CD4-positive, alpha-beta T cell treated with Interleukin-4 for 1 hour (primary cell): ENCODE results near the gene CMTM4.
A peak's percentile ranks its signal among the peaks of the same experiment; 100 is the strongest.
"Not testable (repeated sequence)": the region's sequence is repeated elsewhere in the genome, so short reads cannot be mapped to it uniquely, and the experiment has no call there.

ENCODE experiments used
- DNase-seq, 2 donors: peaks; one replicate each; pipeline ENCODE4 v3.0.0-alpha.2; 2020 to 2022

The CMTM4 gene

GRCh38 chr16:66703406-66704215 is 7.1 kb upstream of the CMTM4 start:
- DNase-seq, result no peak

GRCh38 chr16:66701516-66701915 is 5.0 kb upstream of the CMTM4 start:
- DNase-seq, result no peak

GRCh38 chr16:66701026-66701425 is 4.5 kb upstream of the CMTM4 start:
- no peak for DNase-seq

DNA sequence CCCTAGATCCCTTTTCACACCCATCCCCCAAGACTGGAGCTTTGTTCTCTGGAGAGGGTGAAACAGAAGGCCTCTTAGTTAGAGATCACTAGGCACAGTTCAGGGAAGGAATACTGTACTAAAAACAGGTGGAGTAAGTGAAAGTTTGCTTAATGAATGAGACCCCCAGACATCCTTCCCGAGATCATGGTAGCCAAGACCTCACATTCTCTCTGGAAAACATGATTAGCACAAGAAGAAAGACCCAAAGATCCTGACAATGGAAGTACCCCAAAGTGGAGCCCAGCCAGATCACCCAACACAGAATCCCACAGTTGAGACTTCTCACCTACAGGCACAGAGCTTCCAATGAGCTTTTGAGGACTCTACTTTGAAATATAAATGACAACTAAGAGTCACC is 3.4 kb upstream of the CMTM4 start:
- DNase-seq, result no peak

DNA sequence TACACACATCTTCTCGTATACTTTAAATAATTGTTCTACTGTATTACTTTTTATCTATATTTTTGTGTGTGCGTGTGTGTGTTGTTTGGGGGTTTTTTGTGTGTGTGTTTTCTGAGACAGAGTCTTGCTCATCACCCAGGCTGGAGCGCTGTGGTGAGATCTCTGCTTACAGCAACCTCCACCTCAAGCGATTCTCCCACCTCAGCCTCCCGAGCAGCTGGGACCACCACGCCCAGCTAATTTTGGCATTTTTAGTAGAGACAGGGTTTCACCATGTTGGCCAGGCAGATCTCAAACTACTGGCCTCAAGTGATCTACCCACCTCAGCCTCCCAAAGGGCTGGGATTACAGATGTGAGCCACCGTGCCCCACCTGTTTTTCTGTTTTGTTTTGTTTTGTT is 1.5 kb upstream of the CMTM4 start:
- DNase-seq, result no peak

GRCh38 chr16:66695935-66696668 is 441 bp downstream of the CMTM4 start:
- DNase-seq, result no peak

GRCh38 chr16:66695471-66695934 is 1.0 kb downstream of the CMTM4 start:
- peak in 1 of 2 donors; percentile 4 for DNase-seq

DNA sequence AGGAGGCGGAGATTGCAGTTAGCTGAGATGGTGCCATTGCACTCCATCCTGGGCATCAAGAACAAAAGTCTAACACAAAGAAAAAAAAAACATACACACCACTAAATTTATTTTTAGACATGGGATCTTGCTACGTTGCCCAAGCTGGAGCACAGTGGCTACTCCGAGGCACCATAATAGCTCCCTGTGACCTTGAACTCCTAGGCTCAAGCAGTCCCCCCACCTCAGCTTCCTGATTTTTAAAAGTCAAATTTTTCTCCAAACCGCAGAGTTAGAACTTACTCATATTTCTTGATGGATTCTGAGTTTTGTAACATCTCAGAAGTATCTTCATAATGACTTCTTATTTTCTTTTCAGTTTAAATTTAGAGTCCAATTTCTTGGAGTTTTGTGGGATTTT is 3.4 kb downstream of the CMTM4 start:
- DNase-seq, result no peak

GRCh38 chr16:66692341-66692740 is 4.2 kb downstream of the CMTM4 start:
- DNase-seq, result no peak

DNA sequence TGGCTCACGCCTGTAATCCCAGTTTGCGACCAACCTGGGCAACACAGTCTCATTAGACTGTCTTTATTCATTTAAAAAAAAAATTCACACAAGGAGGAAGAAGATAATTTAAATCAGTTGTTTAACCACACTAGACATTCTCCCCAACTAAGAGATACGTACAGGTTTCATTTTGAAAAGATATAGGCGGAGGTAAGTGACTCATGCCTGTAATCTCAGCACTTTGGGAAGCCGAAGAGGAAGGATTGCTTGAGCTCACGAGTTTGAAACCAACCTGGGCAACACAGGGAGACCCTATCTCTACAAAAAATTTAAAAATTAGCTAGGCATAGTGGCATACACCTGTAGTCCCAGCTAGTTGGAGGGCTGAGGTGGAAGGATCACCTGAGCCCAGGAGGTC is 5.3 kb downstream of the CMTM4 start:
- no peak for DNase-seq

DNA sequence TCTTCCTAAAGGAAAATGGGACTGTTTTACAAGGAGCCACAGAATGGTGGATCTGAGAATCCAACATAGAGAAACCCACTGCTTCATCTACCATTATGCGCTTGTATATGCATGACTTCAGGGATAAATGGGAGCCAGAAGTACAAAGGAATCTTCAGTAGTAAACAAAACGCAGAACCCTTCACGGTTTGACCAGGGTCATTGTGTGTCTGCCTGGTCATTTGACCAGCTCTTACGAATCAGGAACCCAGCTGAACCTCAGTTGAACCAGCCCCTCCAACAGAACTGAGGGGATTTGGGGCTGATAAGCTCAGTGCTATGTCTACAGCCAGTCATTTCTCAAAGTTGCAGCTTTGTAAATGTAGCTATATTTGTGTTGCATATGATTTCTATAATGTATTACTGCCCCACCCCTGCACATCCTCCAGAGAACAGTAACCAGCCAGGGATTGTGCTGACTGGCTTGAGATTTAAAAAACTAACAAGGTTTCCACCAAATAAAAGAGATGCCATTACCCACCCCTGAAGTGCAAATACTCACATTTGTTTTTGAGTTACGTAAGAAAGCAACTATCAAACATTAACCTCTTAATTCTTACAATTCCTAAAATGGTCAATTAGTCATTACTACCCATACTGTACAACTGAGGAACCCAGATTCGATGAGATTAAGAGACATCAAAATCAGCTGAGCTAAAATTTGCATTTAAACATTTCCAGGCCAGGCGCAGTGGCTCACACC is 6.3 kb downstream of the CMTM4 start:
- no peak for DNase-seq

DNA sequence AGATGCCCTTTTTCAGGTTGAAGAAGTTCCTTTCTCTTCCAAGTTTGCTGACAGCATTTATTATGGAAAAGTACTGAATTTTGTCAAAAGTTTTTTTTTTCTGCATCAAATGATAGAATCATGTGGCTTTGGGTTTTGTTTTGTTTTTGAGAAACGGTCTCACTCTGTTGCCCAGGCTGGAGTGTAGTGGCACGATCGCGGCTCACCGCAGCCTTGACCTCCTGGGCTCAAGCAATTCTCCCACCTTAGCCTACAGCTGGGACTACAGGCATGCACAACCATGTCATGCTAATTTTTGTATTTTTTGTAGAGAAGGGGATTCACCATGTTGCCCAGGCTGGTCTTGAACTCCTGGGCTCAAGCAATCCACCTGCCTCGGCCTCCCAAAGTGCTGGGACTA is 7.3 kb downstream of the CMTM4 start:
- DNase-seq, result no peak

DNA sequence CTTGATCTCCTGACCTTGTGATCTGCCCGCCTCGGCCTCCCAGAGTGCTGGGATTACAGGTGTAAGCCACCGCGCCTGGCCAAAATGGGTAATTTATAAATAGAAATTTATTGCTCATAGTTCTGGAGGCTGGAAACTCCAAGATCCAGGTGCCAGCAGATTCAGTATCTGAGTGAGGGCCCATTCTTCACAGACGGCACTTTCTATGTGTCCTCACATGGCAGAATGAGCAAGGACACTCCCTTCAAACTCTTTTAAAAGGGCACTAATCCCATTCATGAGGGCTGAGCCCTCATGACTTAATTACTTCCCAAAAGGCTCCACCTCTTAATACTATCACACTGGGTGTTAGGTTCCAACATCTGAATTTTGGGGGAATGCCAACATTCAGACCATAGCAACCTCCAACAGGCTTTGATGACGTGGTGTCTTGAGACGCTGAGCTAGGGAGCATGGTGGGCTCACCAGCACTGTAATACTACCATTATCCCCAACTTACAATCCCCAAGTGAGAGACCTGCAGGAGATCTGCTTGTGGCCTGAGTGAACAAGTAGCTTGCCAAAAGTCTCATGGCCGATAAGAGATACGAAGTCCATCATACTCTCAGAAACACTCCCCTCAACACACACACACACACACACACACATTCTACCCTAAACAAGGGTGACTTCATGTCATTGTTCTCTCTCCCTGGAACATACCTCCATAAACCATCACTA is 8.5 kb downstream of the CMTM4 start:
- no peak for DNase-seq

DNA sequence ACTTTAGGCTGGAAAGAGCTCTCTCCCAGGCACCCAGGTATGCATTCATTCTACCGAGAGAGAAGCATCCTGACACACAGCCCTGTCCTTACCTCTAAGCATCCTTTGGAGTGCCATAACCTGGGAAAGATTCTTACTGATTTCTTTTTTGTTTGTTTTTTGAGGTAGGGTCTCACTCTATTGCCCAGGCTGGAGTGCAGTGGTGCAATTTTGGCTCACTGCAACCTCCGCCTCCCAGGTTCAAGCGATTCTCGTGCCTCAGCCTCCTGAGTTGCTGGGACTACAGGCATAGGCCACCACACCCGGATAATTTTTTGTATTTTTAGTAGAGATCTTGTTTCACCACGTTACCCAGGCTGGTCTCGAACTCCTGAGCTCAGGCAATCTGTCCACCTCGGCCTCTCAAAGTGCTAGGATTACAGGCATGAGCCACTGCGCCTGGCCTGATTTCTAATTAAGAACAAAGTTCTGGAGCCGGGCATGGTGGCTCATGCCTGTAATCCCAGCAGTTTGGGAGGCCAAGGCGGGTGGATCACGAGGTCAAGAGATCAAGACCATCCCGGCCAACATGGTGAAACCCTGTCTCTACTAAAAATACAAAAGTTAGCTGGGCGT is 10.9 kb downstream of the CMTM4 start:
- DNase-seq, result not testable (repeated sequence)

DNA sequence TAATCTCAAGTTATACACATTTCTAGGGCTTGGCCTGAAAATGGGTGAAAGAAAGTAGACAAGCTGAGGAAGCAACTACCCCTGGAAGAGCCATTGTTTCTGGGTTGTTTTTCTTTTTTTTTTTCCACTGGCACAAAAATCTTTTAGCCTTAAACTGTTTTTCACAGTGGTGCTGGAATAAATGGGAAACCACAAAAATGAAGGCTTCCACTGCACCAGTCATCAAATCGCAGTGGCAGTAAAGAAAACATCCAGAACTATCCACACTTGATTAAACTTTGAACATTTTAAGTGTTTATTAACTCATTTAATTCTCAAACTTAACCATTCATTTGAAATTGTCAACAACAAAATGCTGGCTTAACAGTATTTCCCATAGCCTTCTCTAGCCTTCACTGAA is 14.3 kb downstream of the CMTM4 start:
- DNase-seq, result no peak

GRCh38 chr16:66681676-66682075 is 14.9 kb downstream of the CMTM4 start:
- no peak for DNase-seq

- DNase-seq, result no peak
Measured at GRCh38 chr16:66678337-66678736, 18.2 kb downstream of the CMTM4 start.

- DNase-seq, result no peak
Measured at GRCh38 chr16:66677836-66678235, 18.7 kb downstream of the CMTM4 start.

GRCh38 chr16:66677179-66677578 is 19.4 kb downstream of the CMTM4 start:
- DNase-seq, result no peak

DNA sequence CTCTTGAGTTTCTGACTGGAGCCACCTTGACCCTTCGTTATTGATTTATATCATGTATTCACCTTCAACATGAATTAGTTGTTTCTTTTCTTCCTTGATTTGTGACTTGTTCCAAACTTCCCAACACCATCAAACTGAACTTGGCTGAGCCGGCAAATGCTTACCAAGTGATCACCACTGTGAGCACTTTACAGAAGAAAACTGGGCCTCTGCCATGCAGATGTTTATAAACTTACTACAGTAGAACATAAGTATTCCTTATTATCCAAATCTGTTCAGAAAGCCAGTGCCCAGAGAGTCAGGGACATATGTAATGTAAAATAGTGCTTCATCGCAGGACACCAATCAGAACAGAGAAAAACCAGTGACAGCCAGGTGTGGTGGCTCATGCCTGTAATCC is 19.9 kb downstream of the CMTM4 start:
- no peak for DNase-seq

DNA sequence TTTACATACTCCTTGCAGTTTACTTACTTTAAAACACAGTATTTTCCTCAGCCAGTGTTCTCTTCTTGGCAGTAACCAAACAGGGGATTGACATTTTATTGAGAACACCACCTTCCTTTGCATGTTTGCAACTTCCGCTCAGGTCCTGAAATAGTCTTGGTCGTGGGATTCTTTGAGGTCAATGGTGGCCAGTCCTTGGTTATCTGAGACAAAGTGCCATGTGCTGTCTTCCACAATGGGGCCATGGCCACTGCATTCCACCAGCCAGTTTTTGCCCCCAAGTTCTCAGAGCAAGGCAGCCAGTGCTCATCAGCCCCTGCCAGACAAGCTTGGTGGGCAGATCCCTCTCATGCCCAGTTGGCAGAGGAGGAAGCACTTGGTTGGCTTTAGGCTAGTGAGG is 22.9 kb downstream of the CMTM4 start:
- DNase-seq, result no peak

- DNase-seq, result no peak
Measured at GRCh38 chr16:66670691-66671388, 25.7 kb downstream of the CMTM4 start.
